HL-60 (cell line): Measurements from ENCODE around the gene NR4A3.

Experiments
- DNase-seq, 2 experiments: peaks; one replicate each; pipeline ENCODE4 v3.0.0-alpha.2; 2010 to 2020; ENCODE audit warnings: low read depth in 1 of 2, low spot score in 1 of 2
- H3K27ac ChIP-seq: fragments of 250-450 bp; sonication (Bioruptor Pico); replicated peaks from 2 replicates; pipeline ENCODE4 v1.5.1; 2020; ENCODE audit warnings: mild to moderate bottlenecking, moderate library complexity
- H3K27me3 ChIP-seq: fragments of 250-450 bp; sonication (Bioruptor Pico); 2 replicates; pipeline ENCODE4 v1.5.1; 2021; ENCODE audit warnings: mild to moderate bottlenecking, moderate library complexity; ENCODE audit not compliant: insufficient read depth, poor library complexity, severe bottlenecking
- H3K4me3 ChIP-seq: replicated peaks from 2 replicates; pipeline ENCODE4 v1.5.1; 2011; ENCODE audit warnings: mild to moderate bottlenecking, control low read depth, low read length; ENCODE audit not compliant: insufficient read depth
- GABPA ChIP-seq: IDR thresholded peaks from 2 replicates; pipeline ENCODE4 v1.6.1; 2012; ENCODE audit warnings: low read depth
- POLR2AphosphoS5 ChIP-seq: IDR thresholded peaks from 2 replicates; pipeline ENCODE4 v1.6.1; 2012; ENCODE audit warnings: low read depth
- REST ChIP-seq: IDR thresholded peaks from 2 replicates; pipeline ENCODE4 v1.6.1; 2012; ENCODE audit warnings: low read depth; ENCODE audit not compliant: insufficient replicate concordance
- SPI1 ChIP-seq: IDR thresholded peaks from 2 replicates; pipeline ENCODE4 v1.6.1; 2012; ENCODE audit warnings: low read depth, mild to moderate bottlenecking, borderline replicate concordance
- TF ChIP-seq, protein P1 (sequence below): IDR thresholded peaks from one replicate; pipeline ENCODE4 v1.5.1; 2011; ENCODE audit warnings: low read length, control low read depth, inconsistent platforms; ENCODE audit not compliant: insufficient read depth

NR4A3 gene

GRCh38 chr9:99873943-99874584 lies 52.4 kb downstream of the NR4A3 start:
- Histone ChIP-seq H3K27me3 (no peaks in the 10 kb centered on the region), H3K27ac (no peak overlapping the region), H3K4me3 (no peak overlapping the region)
- no peak for DNase-seq
- TF ChIP-seq, protein P1, sequence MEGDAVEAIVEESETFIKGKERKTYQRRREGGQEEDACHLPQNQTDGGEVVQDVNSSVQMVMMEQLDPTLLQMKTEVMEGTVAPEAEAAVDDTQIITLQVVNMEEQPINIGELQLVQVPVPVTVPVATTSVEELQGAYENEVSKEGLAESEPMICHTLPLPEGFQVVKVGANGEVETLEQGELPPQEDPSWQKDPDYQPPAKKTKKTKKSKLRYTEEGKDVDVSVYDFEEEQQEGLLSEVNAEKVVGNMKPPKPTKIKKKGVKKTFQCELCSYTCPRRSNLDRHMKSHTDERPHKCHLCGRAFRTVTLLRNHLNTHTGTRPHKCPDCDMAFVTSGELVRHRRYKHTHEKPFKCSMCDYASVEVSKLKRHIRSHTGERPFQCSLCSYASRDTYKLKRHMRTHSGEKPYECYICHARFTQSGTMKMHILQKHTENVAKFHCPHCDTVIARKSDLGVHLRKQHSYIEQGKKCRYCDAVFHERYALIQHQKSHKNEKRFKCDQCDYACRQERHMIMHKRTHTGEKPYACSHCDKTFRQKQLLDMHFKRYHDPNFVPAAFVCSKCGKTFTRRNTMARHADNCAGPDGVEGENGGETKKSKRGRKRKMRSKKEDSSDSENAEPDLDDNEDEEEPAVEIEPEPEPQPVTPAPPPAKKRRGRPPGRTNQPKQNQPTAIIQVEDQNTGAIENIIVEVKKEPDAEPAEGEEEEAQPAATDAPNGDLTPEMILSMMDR, result no peak
- TF ChIP-seq SPI1 (no peak), GABPA (no peak), REST (no peak), POLR2AphosphoS5 (no peak)

GRCh38 chr9:99876190-99876589 lies 54.5 kb downstream of the NR4A3 start:
- TF ChIP-seq POLR2AphosphoS5 (no peak), SPI1 (peak; percentile 82), REST (no peak), GABPA (no peak)
- TF ChIP-seq, protein P1, result no peak
- Histone ChIP-seq H3K27ac (no peak overlapping the region), H3K4me3 (no peak overlapping the region), H3K27me3 (no peaks in the 10 kb centered on the region)
- DNase-seq, result peak; percentile 26 to 68

- Histone ChIP-seq H3K27ac (no peak overlapping the region), H3K27me3 (no peaks in the 10 kb centered on the region), H3K4me3 (no peak overlapping the region)
- DNase-seq, result no peak
- TF ChIP-seq REST (no peak), POLR2AphosphoS5 (no peak), GABPA (no peak), SPI1 (no peak)
- TF ChIP-seq, protein P1, result no peak
These were observed 57.0 kb downstream of the NR4A3 start for GRCh38 chr9:99878651-99879050.
